Stomach smooth muscle (tissue), 2 donors: ENCODE results near the gene EMP3.

ENCODE experiments used
- H3K27ac ChIP-seq: one replicate; pipeline ENCODE4 v1.7.0; 2013; ENCODE audit warnings: mild to moderate bottlenecking, low read length, inconsistent platforms
- H3K27me3 ChIP-seq, 2 donors: one replicate each; pipeline ENCODE4 v1.7.0; 2013; ENCODE audit warnings: low read length in 2 of 2; ENCODE audit not compliant: insufficient read depth in 2 of 2, control insufficient read depth in 1 of 2
- H3K36me3 ChIP-seq, 2 donors: one replicate each; pipeline ENCODE4 v1.7.0; 2013; ENCODE audit warnings: low read length in 2 of 2; ENCODE audit not compliant: control insufficient read depth in 2 of 2, insufficient read depth in 2 of 2
- H3K4me1 ChIP-seq: one replicate; pipeline ENCODE4 v1.7.0; 2013; ENCODE audit warnings: low read length; ENCODE audit not compliant: control insufficient read depth, insufficient read depth
- H3K4me3 ChIP-seq, 2 donors: one replicate each; pipeline ENCODE4 v1.7.0; 2013; ENCODE audit warnings: low read length in 2 of 2
- H3K9ac ChIP-seq, 2 donors: one replicate each; pipeline ENCODE4 v1.7.0; 2013; ENCODE audit warnings: low read length in 2 of 2, mild to moderate bottlenecking in 1 of 2
- H3K9me3 ChIP-seq, 2 donors: one replicate each; pipeline ENCODE4 v1.7.0; 2013; ENCODE audit warnings: low read length in 2 of 2; ENCODE audit not compliant: control insufficient read depth in 2 of 2
- donor health status: healthy.
- donor health status: Pancreatic carcinoma.

Gene EMP3

GRCh38 chr19:48332662-48333466 lies 7.5 kb downstream of the EMP3 start:
- Histone ChIP-seq H3K36me3 (peaks cover 9 to 15% of the 10 kb centered on the region in 2 donors), H3K4me1 (peaks cover 35% of the 10 kb centered on the region), H3K9me3 (no peaks in the 10 kb centered on the region), H3K27ac (peak overlapping the region; percentile 92), H3K27me3 (no peaks in the 10 kb centered on the region), H3K9ac (peak overlapping the region in 1 of 2 donors; percentile 78), H3K4me3 (peak overlapping the region; percentile 72 to 75)

DNA sequence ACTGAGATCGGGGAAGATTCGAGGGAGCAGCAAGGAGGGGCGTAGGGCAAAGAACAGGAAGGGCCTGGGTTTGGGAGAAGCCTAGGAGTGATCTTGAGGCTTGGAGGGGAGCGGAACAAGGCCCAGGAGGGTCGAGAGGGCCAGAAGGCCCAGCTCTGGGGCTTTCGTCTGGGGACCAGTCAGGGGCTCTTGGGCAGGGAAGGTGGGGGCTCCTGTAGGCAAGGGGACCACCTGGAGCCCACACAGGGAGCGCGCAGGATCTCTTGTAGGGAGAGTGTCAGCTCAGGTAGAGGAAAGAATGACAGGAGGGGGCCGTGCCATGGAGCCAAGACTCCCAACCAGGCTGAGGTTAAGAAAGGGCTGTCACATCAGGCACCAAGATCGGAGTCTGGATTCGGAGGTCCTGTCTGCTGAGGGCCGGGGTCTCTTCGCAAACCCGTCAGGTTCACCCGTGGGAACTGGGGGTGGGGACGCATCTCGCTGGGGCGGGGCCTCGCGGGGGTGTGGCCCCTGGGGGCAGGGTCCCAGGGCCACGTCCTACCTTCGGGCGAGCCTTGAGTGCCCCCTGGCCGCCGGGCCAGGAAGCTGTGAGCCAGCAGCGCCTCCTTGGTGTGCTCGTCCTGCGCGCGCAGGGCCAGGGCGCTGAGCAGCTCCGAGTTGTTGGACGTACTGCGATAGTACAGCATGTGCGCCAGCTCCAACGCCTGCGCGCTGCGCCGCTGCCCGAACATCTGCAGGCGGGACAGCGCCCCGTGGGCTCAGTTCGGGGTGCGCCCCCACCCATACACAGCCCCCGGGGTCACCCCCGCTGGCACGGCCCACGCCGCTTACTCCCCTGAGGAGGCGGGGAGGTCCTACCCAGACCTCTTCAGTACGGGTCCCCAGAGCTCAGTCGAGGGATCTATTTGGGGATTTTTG lies 8.4 kb downstream of the EMP3 start:
- peaks cover 7 to 15% of the 10 kb centered on the region in 2 donors for H3K36me3 ChIP-seq
- peaks cover 35% of the 10 kb centered on the region for H3K4me1 ChIP-seq
- H3K27ac ChIP-seq: peak overlapping the region; percentile 92
- peak overlapping the region; percentile 26 to 78 for H3K9ac ChIP-seq
- no peaks in the 10 kb centered on the region for H3K9me3 ChIP-seq
- no peaks in the 10 kb centered on the region for H3K27me3 ChIP-seq
- H3K4me3 ChIP-seq: peak overlapping the region; percentile 72 to 75

DNA sequence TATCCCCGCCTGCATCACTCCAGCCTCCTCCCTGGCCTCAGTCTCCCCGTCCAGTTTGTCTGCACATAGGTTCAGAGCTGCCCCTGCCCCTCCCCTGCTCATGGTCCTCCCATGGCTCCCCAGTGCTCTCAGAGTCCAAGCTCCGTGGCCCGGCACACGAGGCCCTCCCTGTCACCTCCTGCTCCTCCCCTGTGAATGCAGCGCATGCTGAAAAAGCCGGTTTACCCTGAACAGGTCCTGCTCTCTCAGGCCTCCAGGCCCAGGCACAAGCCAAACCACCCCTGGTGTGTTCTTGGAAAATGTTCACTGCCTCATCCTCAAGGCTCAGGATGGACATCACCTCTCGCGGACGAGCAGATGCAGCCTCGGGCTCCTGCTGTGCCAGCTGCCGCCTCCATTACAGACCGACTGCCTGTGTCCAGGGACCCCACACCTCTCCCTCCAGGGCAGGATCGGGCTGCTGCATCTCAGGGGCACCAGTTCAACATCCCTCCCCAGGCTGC lies 13.0 kb downstream of the EMP3 start:
- Histone ChIP-seq H3K27ac (no peak overlapping the region), H3K4me3 (no peak overlapping the region), H3K27me3 (no peaks in the 10 kb centered on the region), H3K4me1 (peaks cover 8% of the 10 kb centered on the region), H3K9me3 (no peaks in the 10 kb centered on the region), H3K9ac (no peak overlapping the region), H3K36me3 (peaks cover 0 to 3% of the 10 kb centered on the region in 2 donors)

DNA sequence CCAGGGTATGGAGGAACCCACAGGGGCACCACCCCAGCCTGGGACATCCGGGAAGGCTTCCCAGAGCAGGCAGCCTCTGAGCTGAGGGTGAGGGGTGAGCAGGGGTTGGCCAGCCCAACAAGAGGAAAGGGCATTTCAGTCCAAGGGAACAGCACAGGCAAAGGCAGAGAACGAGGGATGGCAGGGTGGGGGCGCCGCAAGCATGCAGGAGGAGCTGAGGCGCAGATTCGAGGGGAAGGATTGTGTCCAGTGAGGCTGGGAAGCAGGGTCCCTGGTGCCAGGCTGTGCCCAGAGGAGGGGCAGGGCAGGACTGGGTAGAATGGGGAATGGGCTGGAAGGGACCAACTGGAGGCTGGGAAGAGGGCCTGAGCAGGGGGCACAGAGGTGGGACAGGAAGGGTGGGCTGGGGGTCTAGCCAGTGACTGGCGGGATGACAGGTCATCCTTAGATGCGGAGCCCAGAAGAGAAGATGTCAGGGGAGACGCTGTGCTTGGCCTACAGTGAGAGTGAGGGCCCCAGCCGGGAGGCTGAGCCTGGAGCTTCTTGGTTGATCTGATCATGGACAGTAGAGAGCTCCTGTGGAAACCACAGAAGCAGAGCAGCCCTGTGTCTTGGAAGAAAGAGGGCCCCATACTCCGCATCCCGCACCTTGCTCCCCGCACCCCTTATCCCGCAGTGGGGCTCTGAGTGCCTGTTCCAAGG lies 13.6 kb downstream of the EMP3 start:
- H3K9me3 ChIP-seq: no peaks in the 10 kb centered on the region

DNA sequence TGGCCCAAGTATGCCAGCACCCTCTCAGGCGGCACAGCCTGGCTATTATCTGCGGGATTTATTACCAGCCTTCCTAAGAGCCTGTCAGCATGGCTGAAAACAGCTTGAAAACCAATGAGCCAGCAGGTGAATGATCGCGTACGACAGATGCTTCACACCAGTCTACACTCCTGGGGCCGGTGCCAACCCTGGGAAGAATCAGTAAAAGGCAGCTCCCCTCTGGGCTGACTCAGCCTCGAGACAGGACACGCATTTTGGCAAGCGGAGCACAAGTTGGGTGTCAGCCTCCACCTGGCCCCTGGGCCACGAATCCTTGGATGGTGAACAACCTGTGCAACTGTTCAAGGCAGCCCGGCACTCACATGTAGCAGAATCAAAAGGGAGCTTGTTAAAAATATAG lies 15.6 kb downstream of the EMP3 start:
- Histone ChIP-seq H3K27ac (no peak overlapping the region), H3K36me3 (peaks cover 0 to 3% of the 10 kb centered on the region in 2 donors), H3K4me3 (no peak overlapping the region), H3K9me3 (no peaks in the 10 kb centered on the region), H3K9ac (no peak overlapping the region), H3K4me1 (no peaks in the 10 kb centered on the region), H3K27me3 (no peaks in the 10 kb centered on the region)

More for the DNA sequence above, 13.6 kb downstream of the EMP3 start:
- Histone ChIP-seq H3K4me1 (peaks cover 2% of the 10 kb centered on the region), H3K36me3 (peaks cover 0 to 3% of the 10 kb centered on the region in 2 donors), H3K27ac (no peak overlapping the region), H3K4me3 (no peak overlapping the region), H3K9ac (no peak overlapping the region), H3K27me3 (no peaks in the 10 kb centered on the region)

- H3K4me1 ChIP-seq: no peaks in the 10 kb centered on the region
- H3K27ac ChIP-seq: no peak overlapping the region
- no peak overlapping the region for H3K4me3 ChIP-seq
- H3K36me3 ChIP-seq: peaks cover 0 to 3% of the 10 kb centered on the region in 2 donors
- no peaks in the 10 kb centered on the region for H3K9me3 ChIP-seq
- no peaks in the 10 kb centered on the region for H3K27me3 ChIP-seq
- H3K9ac ChIP-seq: no peak overlapping the region
These were observed 16.4 kb downstream of the EMP3 start for GRCh38 chr19:48341515-48342413.

DNA sequence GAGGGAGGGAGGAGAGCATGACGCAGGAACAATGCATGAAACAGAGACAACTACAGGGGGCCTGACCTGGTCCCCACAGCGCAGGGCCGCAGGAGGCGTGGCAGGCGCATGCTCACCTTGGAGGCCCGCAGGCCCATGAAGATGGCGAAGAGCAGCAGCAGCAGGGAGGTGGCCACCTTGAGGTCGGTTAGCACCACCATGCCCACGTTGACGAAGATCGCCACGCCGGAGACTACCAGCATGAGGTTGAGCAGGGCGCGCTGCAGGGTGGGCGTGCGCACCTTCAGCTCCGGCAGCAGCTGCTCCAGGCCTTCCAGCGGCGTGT lies 17.0 kb downstream of the EMP3 start:
- Histone ChIP-seq H3K27me3 (no peaks in the 10 kb centered on the region), H3K4me1 (no peaks in the 10 kb centered on the region), H3K27ac (no peak overlapping the region), H3K36me3 (peaks cover 0 to 3% of the 10 kb centered on the region in 2 donors), H3K9ac (no peak overlapping the region), H3K4me3 (no peak overlapping the region), H3K9me3 (no peaks in the 10 kb centered on the region)

DNA sequence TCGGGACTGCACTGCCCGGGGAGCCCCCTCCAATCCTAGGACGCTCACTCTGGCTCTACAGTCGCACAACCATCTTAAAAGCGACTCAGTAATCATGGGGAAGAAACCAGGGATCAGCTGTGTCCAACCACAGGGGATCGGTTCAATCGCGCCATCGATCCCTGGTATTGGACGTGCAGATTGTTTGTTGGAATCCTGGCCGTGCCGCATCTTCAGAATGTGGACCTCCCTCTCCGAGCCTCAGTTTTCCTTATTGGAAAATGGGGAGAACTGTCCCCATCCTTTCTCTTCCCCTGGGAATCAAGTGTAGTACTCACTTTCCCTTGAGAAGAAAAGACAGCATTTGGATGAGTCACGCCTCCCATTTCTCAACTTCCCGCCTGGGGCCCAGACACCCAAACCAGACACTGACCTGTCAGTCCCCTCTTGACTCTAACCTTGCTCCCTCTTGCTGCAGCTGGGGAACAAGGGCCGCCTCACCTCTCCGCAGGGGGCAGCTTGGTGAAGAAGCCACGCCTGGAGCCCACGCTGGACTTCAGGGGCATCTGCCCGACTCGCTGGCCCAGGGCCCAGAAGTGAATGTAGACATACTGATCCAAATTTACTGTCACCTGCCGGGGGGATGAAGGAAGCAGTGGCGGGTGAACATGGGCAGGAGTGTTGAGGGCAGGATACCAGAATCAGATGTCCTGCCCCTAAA lies 17.6 kb downstream of the EMP3 start:
- Histone ChIP-seq H3K9me3 (no peaks in the 10 kb centered on the region), H3K36me3 (peaks cover 0 to 3% of the 10 kb centered on the region in 2 donors), H3K27me3 (no peaks in the 10 kb centered on the region), H3K4me1 (no peaks in the 10 kb centered on the region), H3K27ac (no peak overlapping the region), H3K9ac (no peak overlapping the region), H3K4me3 (no peak overlapping the region)

- no peaks in the 10 kb centered on the region for H3K27me3 ChIP-seq
- H3K9ac ChIP-seq: no peak overlapping the region
- no peaks in the 10 kb centered on the region for H3K9me3 ChIP-seq
- no peak overlapping the region for H3K4me3 ChIP-seq
- H3K27ac ChIP-seq: no peak overlapping the region
- no peaks in the 10 kb centered on the region for H3K4me1 ChIP-seq
- peaks cover 0 to 3% of the 10 kb centered on the region in 2 donors for H3K36me3 ChIP-seq
These were observed 19.5 kb downstream of the EMP3 start for GRCh38 chr19:48344892-48345291.
